NT2/D1 (cell line): Measurements from ENCODE around the gene IL19.

Experiments used
- DNase-seq: peaks from one replicate; pipeline ENCODE4 v3.0.0-alpha.2; 2011; ENCODE audit warnings: low read depth, low spot score
- H3K27me3 ChIP-seq: 2 replicates; pipeline ENCODE4 v1.6.0; 2011; ENCODE audit warnings: mild to moderate bottlenecking; ENCODE audit not compliant: insufficient read length, insufficient read depth
- H3K36me3 ChIP-seq: 2 replicates; pipeline ENCODE4 v1.6.1; 2011; ENCODE audit warnings: mild to moderate bottlenecking, low read length, mixed read lengths; ENCODE audit not compliant: insufficient read depth, insufficient read length
- H3K4me1 ChIP-seq: 2 replicates; pipeline ENCODE4 v1.5.1; 2011; ENCODE audit not compliant: insufficient read depth, insufficient read length
- H3K4me3 ChIP-seq: 2 replicates; pipeline ENCODE4 v1.5.1; 2011; ENCODE audit warnings: low read depth; ENCODE audit not compliant: insufficient read length
- H3K9ac ChIP-seq: 2 replicates; pipeline ENCODE4 v1.6.0; 2011; ENCODE audit warnings: low read depth; ENCODE audit not compliant: insufficient read length
- H3K9me3 ChIP-seq: 2 replicates; pipeline ENCODE4 v1.5.1; 2011; ENCODE audit warnings: mild to moderate bottlenecking, low read length; ENCODE audit not compliant: insufficient read depth
- SUZ12 ChIP-seq: IDR thresholded peaks from 2 replicates; pipeline ENCODE4 v1.6.1; 2011; ENCODE audit not compliant: insufficient read length, insufficient read depth; ENCODE audit errors: extremely low read depth
- YY1 ChIP-seq: IDR thresholded peaks from 2 replicates; pipeline ENCODE4 v1.6.1; 2011; ENCODE audit not compliant: insufficient read length, insufficient read depth
- ZNF274 ChIP-seq: IDR thresholded peaks from 2 replicates; pipeline ENCODE4 v1.6.1; 2011; ENCODE audit warnings: mild to moderate bottlenecking, low read depth, low read length

Gene IL19

GRCh38 chr1:206829282-206829681, 58.7 kb downstream of the IL19 start:
- TF ChIP-seq ZNF274 (no peak), YY1 (no peak), SUZ12 (no peak)
- Histone ChIP-seq H3K9me3 (no peaks in the 10 kb centered on the region), H3K36me3 (no peaks in the 10 kb centered on the region), H3K27me3 (peaks cover 3% of the 10 kb centered on the region), H3K4me3 (no peak overlapping the region), H3K4me1 (no peaks in the 10 kb centered on the region), H3K9ac (no peak overlapping the region)
- DNase-seq = no peak

GRCh38 chr1:206829875-206830274, 59.3 kb downstream of the IL19 start:
- no peak for TF ChIP-seq SUZ12
- TF ChIP-seq ZNF274 = no peak
- TF ChIP-seq YY1 = no peak
- Histone ChIP-seq H3K4me3 (no peak overlapping the region), H3K9ac (no peak overlapping the region), H3K4me1 (no peaks in the 10 kb centered on the region), H3K27me3 (peaks cover 3% of the 10 kb centered on the region), H3K9me3 (no peaks in the 10 kb centered on the region), H3K36me3 (no peaks in the 10 kb centered on the region)
- no peak for DNase-seq

- Histone ChIP-seq H3K9me3 (no peaks in the 10 kb centered on the region), H3K4me3 (no peak overlapping the region), H3K4me1 (no peaks in the 10 kb centered on the region), H3K27me3 (no peaks in the 10 kb centered on the region), H3K9ac (no peak overlapping the region), H3K36me3 (no peaks in the 10 kb centered on the region)
- DNase-seq = no peak
- TF ChIP-seq SUZ12 (no peak), ZNF274 (no peak), YY1 (no peak)
Observed at GRCh38 chr1:206831650-206832049, 61.1 kb downstream of the IL19 start.

GRCh38 chr1:206832352-206832880, 61.8 kb downstream of the IL19 start:
- Histone ChIP-seq H3K9me3 (no peaks in the 10 kb centered on the region), H3K27me3 (no peaks in the 10 kb centered on the region), H3K4me1 (no peaks in the 10 kb centered on the region), H3K4me3 (no peak overlapping the region), H3K36me3 (no peaks in the 10 kb centered on the region), H3K9ac (no peak overlapping the region)
- DNase-seq = no peak
- TF ChIP-seq YY1 (no peak), ZNF274 (no peak), SUZ12 (no peak)

GRCh38 chr1:206833106-206833680, 62.6 kb downstream of the IL19 start:
- no peak for TF ChIP-seq ZNF274
- no peak for TF ChIP-seq YY1
- TF ChIP-seq SUZ12 = no peak
- H3K27me3 ChIP-seq = no peaks in the 10 kb centered on the region

GRCh38 chr1:206833801-206834200, 63.2 kb downstream of the IL19 start:
- no peaks in the 10 kb centered on the region for H3K4me1 ChIP-seq
- H3K9me3 ChIP-seq = no peaks in the 10 kb centered on the region

More at GRCh38 chr1:206833106-206833680, 62.6 kb downstream of the IL19 start:
- Histone ChIP-seq H3K4me1 (no peaks in the 10 kb centered on the region), H3K9me3 (no peaks in the 10 kb centered on the region), H3K4me3 (no peak overlapping the region), H3K9ac (no peak overlapping the region), H3K36me3 (no peaks in the 10 kb centered on the region)
- no peak for DNase-seq

GRCh38 chr1:206834217-206834616, 63.6 kb downstream of the IL19 start:
- Histone ChIP-seq H3K36me3 (no peaks in the 10 kb centered on the region), H3K9me3 (no peaks in the 10 kb centered on the region), H3K4me3 (no peak overlapping the region), H3K27me3 (no peaks in the 10 kb centered on the region), H3K9ac (no peak overlapping the region), H3K4me1 (no peaks in the 10 kb centered on the region)
- no peak for TF ChIP-seq ZNF274
- no peak for TF ChIP-seq SUZ12
- no peak for TF ChIP-seq YY1
- DNase-seq = no peak

More at GRCh38 chr1:206833801-206834200, 63.2 kb downstream of the IL19 start:
- no peak overlapping the region for H3K9ac ChIP-seq
- H3K27me3 ChIP-seq = no peaks in the 10 kb centered on the region
- TF ChIP-seq SUZ12 (no peak), ZNF274 (no peak), YY1 (no peak)
- no peak overlapping the region for H3K4me3 ChIP-seq
- DNase-seq = no peak
- no peaks in the 10 kb centered on the region for H3K36me3 ChIP-seq
